ENCODE measurements around the gene P4HB.

Gene P4HB

DNA sequence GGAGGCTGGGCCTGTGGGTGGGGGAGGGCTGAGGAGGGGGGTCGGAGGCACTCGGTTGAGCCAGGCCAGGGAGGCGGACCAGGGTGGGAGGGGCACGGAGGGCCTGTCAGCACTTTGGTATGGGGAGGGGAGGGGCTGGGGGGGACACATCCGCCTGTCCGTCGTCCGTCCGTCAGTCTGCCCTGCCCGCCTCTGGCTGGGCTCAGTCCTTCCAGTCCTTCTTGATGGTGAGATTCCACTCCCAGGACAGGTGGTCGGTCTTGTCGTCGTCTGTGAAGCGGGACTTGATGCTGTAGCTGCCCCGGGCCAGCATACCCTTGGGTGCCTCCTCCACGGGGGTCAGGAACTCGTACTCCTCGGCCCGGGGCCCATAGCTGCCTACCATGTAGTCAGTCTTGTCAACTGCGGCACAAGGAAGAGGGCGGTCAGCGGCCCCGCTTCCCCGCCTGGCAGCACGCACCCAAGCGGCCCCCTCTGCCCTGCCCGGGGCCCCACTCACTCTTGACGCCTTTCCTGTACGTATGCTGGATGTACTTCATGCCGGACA, 8.4 kb upstream of the P4HB start:
- peak; percentile 88 for DNase-seq (ENCODE audit: low spot score)

DNA sequence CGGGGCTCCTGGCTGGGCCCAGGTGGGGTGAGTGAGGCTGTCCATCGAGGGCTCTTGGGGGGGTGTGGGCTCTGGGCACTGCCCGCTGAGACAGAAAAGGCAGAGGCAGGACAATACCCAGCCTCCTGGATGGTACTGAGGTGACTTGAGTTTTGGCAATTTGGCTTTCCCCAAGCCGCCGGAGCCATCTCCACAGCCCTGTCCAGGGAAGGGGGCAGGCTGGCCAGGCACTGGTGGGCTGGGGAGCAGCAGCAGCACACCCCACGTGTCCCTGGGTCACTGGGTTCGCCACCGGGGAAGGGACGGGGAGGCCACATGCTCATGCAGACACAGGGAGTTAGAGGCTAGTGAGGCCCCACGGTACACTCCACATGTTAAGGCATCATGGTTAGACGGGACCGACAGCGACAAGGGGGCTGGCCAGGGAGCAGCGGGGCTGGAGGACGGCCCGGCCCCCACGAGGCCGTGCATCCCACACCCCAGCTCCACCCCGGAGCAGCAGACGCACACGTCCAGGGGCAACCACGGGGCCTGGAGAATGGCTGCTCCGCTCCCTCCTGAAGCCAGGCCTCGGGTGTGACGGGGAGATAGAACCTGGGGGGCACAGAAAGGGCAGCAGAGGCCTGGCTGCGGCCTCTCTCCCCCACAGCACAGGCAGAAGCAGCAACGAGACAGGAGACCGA, 7.8 kb upstream of the P4HB start:
- DNase-seq (ENCODE audit: low spot score): peak; percentile 35

- DNase-seq (ENCODE audit: low spot score): peak; percentile 50
Observed at GRCh38 chr17:81867170-81867990, 7.0 kb upstream of the P4HB start.

- DNase-seq (ENCODE audit: low spot score): peak; percentile 23
Observed at GRCh38 chr17:81866440-81867169, 6.3 kb upstream of the P4HB start.

DNA sequence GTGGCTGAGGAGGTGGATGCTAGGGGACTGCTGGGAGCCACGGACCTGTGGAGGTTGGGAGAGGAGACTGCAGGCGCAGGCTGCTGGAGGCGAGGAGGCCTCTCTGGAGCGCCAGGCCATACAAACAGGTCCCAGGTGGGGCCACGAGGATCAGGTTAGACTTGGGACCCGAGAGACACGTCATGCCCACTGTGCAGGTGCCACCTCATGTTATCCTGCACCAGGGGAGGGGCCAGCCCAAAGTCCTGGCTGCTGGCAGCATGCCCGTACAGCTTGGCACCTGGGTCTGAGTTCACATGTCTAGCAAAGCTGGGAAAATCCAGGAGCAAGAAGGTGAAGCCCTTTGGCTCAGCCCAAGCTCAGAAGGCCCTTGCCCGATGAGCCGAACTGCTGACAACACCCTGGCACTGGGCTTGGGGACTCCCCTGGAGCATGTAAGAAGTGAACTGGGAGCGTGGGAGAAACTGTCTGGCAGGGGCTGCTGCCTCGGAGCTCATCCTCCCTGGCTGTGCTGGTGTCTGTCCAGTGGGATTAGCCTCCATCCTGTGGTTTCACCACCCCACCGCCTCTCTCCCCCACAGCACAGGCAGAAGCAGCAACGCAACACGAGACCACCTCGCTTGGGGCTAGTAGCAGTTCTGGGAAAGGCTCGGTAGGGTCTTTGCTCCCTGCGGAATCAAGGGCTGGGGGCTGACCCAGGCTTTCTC, 5.6 kb upstream of the P4HB start:
- peak; percentile 91 for DNase-seq (ENCODE audit: low spot score)

- DNase-seq (ENCODE audit: low spot score): no peak
Observed at GRCh38 chr17:81865358-81865732, 5.0 kb upstream of the P4HB start.

DNA sequence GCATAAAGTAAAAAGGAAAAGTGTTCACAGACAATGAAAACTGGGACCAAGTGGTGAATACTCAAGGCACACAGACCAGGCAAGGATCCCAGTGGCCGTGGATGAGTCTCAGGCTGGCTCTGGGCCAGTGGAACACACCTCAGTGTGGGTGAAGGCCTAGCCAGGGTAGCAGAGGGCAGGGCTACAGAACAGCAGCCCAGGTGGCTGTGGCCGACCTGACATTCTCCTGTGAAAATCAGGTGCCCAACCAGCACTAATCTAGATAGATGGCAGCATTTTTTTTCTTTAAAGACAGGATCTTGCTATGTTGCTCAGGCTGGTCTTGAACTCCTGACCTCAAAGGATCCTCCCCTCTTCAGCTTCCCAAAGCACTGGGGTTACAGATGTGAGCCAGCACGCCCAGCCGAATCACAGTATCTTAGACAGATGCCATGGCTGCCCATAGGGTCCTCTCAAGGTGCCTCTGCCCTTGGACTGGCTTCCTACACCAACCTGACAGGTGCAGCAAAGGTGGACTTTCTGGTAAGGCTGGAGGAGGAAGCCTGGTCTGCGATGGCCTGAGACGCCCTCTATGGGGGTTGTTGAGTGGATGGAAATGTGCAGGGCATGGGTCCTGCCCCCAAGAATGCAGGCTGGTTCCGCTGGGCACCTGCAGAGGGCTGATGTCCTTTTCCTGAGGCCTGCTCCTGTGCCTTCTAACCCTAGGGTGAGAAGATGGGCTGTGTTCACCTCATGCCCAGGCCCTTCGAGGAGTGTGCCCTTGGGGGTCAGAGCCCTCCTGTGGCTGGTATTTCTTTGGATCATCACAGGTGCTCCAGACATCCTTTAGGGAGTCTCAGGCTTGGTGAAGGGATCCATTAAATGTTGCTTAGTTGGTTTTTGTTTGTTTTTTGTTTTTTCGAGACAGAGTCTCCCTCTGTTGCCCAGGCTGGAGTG, 3.8 kb upstream of the P4HB start:
- no peak for DNase-seq (ENCODE audit: low spot score)

DNA sequence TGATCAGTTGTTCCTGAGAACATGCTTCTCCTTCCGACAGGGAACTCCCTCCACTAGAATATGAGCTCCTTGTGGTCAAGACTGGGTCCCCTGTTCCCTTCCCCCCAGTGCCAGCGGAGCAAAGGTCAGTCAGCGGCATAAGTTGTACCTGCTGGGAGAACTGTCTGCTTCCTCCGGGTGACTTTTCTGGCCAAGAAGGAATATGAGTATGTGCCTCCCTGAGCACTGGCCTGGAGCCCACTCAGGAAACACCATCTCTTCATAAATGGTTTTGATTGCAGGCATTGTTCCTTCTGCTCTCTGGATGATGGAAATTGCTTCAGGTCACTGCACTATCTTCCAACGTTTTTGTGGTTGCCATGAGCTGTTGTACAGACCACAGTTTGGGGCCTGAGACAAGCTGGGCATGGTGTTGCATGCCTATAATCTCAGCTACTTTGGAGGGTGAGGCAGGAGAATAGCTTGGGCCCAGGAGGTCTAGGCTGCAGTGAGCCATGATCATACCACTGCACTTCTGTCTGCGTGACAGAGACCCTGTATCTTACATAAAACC, 2.9 kb upstream of the P4HB start:
- DNase-seq (ENCODE audit: low spot score): no peak

DNA sequence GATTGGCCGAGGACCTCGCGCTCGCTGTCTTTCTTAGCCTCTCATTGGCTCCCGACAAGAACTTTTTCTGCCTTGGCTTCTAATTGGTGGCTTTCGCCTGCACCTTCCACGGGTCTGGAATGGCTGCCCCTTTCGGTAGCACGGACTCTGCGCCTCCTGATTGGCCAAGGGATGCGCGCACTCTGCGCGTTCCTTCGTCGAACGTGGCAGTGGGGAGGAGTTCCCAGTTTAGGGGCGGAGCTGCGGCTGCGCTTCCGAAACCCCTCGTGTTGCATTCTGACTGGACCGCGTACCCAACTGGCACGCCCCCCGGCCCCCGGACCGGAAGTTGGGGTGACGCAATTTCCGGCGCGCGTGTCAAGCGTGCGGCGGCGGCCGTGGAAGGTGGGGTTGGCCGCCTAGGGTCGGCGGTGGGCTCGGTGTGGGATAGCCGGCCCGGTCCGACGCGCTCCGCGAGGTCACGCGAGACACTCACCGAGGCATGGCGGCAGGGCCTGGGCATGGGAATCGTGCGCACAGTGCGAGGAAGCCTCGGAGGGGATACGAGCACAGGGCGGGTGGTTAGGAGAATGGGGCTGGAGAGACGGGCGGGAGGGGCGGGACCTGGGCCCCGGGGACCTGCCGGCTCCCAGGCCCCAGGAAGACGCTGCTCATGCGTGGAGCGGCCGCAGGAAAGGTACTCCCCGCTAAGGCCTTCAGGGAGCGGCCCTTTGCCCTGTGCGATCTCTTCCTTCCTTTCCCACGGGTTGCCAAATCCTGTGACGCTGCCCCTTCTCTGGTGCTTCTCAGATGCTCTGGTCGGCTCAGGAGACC, 627 bp upstream of the P4HB start:
- DNase-seq (ENCODE audit: low spot score): peak; percentile 100

GRCh38 chr17:81858967-81859905, 1.1 kb downstream of the P4HB start:
- DNase-seq (ENCODE audit: low spot score): no peak

DNA sequence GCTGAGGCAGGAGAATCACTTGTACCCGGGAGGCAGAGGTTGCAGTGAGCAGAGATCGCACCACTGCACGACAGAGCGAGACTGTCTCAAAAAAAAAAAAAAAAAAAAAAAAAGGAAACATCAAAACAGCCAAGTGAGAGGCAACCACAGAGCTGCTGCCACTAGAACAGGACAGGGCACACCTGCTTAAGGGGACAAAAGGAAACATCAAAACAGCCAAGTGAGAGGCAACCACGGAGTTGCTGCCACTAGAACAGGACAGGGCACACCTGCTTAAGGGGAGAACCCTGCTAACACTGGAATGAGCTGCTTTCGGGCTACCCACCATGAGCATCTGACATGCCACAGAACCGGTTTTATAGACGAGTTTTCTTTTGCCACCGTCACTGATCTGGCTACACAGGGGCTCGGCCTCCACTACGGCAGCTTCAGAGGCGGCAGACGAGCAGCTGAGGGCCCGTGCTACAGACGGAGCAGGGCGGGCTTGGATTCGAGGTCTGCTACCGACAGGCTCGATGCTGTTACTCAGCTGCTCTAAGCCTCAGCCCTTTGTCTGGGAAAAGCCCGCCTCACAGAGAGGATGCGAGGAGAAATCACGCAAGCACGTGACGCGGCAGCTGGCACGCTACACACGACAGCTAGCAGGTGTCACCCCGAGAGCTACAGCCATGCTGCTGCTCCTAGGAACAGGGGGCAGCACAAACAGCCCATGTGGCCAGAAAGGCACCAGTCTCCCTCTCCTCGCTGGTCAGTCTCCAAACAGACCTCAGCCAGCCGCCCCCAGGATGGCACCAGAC, 2.0 kb downstream of the P4HB start:
- DNase-seq (ENCODE audit: low spot score): no peak

DNA sequence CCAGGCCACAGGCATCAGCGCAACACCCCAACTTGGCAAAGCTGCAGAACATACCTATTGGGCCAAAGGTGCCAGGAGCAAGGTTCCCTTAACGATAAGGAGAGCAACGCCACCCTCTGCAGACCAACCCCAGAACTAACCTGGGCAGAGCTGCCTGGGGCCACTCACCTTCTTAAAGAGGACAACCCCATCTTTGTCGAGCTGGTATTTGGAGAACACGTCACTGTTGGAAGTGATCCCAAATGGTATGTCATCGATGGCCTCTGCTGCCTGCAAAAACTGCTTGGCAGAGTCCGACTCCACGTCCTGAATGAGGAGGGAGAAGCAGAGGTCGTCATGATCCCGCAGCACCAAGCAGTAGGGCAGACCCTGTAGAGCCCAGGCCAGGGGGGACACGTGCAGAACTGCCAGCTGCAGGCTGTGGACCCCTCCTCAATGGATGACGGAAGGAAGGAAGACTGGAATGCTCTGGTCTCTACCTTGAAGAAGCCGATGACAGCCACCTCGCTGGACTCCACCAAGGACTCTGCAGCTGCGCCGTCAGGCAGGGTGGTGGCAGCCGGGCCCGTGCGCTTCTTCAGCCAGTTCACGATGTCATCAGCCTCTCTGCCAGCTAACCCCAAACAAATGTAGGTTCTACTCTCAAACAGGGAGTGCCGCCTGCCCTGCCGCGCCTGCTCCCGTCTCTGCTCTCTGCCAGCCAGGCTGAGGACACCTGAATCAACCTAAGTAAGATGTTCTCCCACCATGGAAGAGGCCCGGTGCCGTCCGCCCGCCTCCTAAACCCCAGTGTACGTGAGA, 5.2 kb downstream of the P4HB start:
- no peak for DNase-seq (ENCODE audit: low spot score)

- no peak for DNase-seq (ENCODE audit: low spot score)
Observed at GRCh38 chr17:81852237-81852636, 8.1 kb downstream of the P4HB start.

DNA sequence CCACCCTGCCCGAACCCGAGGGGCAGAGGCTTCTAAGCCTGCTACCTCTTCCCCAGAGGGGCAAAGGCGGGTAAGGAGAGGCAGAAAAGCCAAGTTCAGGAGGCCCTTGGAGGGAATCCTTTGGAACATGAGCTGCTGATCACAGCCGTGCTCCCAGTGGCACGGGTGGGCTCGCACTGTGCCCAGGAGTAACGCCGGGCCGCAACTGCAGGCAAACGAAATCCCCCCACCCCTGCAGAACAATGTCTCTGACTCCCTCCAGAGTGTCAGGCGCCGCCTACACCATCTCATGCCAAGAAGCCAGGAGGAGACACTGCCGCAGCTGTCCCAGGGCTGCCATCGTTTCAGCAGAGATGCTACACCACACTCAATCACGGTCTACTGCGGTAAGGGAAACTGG, 8.9 kb downstream of the P4HB start:
- no peak for DNase-seq (ENCODE audit: low spot score)

GRCh38 chr17:81849457-81849856, 10.9 kb downstream of the P4HB start:
- no peak for DNase-seq (ENCODE audit: low spot score)

- DNase-seq (ENCODE audit: low spot score): no peak
Observed at GRCh38 chr17:81846743-81847689, 13.3 kb downstream of the P4HB start.

Data from kidney tubule cell (primary cell).